Endothelial cell of umbilical vein (primary cell): Measurements from ENCODE around the gene STAT5A. TPM values are rescaled to one million over a fixed set of nuclear protein-coding genes. Genes with fewer than 3 reads are reported as not detected.
"Not testable (repeated sequence)": the region's sequence is repeated elsewhere in the genome, so short reads cannot be mapped to it uniquely, and the experiment has no call there.

Experiments
- BruUV-seq: library from RNA; stranded (reverse); fragments of 400-500 nt; replicated peaks from 2 replicates; lab custom pipeline; 2021; lab: Mats Ljungman, UMichigan
- CTCF ChIA-PET: fragments of 300-600, 350-600 bp; sonication (Branson Sonifier 250); formaldehyde crosslinking; loops from one replicate; lab custom pipeline; 2021; ENCODE audit warnings: antibody characterized with exemption, inconsistent platforms; lab: Charles Lee
- POLR2A ChIA-PET: fragments of 300-600, 350-600 bp; sonication (Branson Sonifier 250); formaldehyde crosslinking; loops from one replicate; lab custom pipeline; 2021; ENCODE audit warnings: antibody characterized with exemption, inconsistent platforms; lab: Charles Lee
- DNase-seq: peaks from one replicate; pipeline ENCODE4 v3.0.0-alpha.2; 2011; ENCODE audit warnings: low read depth, low spot score
- FAIRE-seq: peaks from 2 replicates; lab custom pipeline; 2011; peaks lifted over from hg19 to GRCh38; lab: Jason Lieb, UNC
- H2AFZ ChIP-seq: 2 replicates; pipeline ENCODE4 v1.6.0; 2012; ENCODE audit warnings: low read depth, low read length, control low read depth, inconsistent platforms
- H3K27ac ChIP-seq: 2 replicates; pipeline ENCODE4 v1.5.1; 2011; ENCODE audit warnings: low read depth, mild to moderate bottlenecking, control low read depth, low read length, moderate library complexity; ENCODE audit not compliant: insufficient read depth
- H3K27me3 ChIP-seq, 2 experiments: 2 replicates each; pipeline versions ENCODE4 v1.6.0 to v1.6.1; 2011; ENCODE audit warnings: low read length in 2 of 2, mixed read lengths in 1 of 2; ENCODE audit not compliant: control insufficient read depth in 2 of 2, insufficient read depth in 2 of 2
- H3K36me3 ChIP-seq, 2 experiments: 2 replicates in 1 of 2; 3 replicates in 1 of 2; pipeline ENCODE4 v1.5.1; 2011; ENCODE audit warnings: low read length in 2 of 2, mild to moderate bottlenecking in 1 of 2, moderate library complexity in 1 of 2; ENCODE audit not compliant: control insufficient read depth in 2 of 2, insufficient read depth in 2 of 2; ENCODE audit errors: extremely low read depth in 1 of 2
- H3K4me1 ChIP-seq: 3 replicates; pipeline ENCODE4 v1.5.1; 2011; ENCODE audit warnings: mild to moderate bottlenecking, low read length; ENCODE audit not compliant: control insufficient read depth, insufficient read depth; ENCODE audit errors: extremely low read depth
- H3K4me2 ChIP-seq: 2 replicates; pipeline ENCODE4 v1.6.1; 2011; ENCODE audit warnings: low read length, control low read depth, mixed read lengths; ENCODE audit not compliant: insufficient read depth
- H3K4me3 ChIP-seq, 3 experiments: fragments of 200-600 bp in 1 of 3; sonication (generic), shearing (Covaris generic) in 1 of 3; replicated peaks in 1 of 3; 2 replicates each; pipeline ENCODE4 v1.5.1; 2011 to 2016; ENCODE audit warnings: control low read depth in 3 of 3, low read length in 3 of 3, mild to moderate bottlenecking in 2 of 3, inconsistent platforms in 1 of 3, low read depth in 1 of 3, moderate library complexity in 1 of 3; ENCODE audit not compliant: insufficient read depth in 1 of 3
- H3K79me2 ChIP-seq: 2 replicates; pipeline ENCODE4 v1.6.0; 2012; ENCODE audit warnings: low read length, inconsistent platforms; ENCODE audit not compliant: control insufficient read depth, insufficient read depth
- H3K9ac ChIP-seq: replicated peaks from 2 replicates; pipeline ENCODE3; 2011; ENCODE audit warnings: low read length, control low read depth; ENCODE audit not compliant: insufficient read depth; ENCODE audit errors: extremely low read depth
- H3K9me1 ChIP-seq: replicated peaks from 3 replicates; pipeline ENCODE4 v1.6.0; 2011; ENCODE audit warnings: mild to moderate bottlenecking, low read length; ENCODE audit not compliant: control insufficient read depth, insufficient read depth; ENCODE audit errors: extremely low read depth
- H3K9me3 ChIP-seq: replicated peaks from 2 replicates; pipeline ENCODE4 v1.5.1; 2012; ENCODE audit warnings: low read length, inconsistent platforms; ENCODE audit not compliant: control insufficient read depth, insufficient read depth
- H4K20me1 ChIP-seq: replicated peaks from 2 replicates; pipeline ENCODE3; 2011; ENCODE audit warnings: mild to moderate bottlenecking, low read length; ENCODE audit not compliant: control insufficient read depth, insufficient read depth; ENCODE audit errors: extremely low read depth
- CTCF ChIP-seq, 2 donors: IDR thresholded peaks; 1 replicate in 1 of 2; 2 replicates in 1 of 2; pipeline ENCODE4 v1.5.1; 2011; ENCODE audit warnings: low read length in 2 of 2, mild to moderate bottlenecking in 2 of 2, moderate library complexity in 2 of 2, control low read depth in 1 of 2, inconsistent platforms in 1 of 2, low read depth in 1 of 2; ENCODE audit not compliant: insufficient read depth in 1 of 2; ENCODE audit errors: extremely low read depth in 1 of 2
- EZH2 ChIP-seq: IDR thresholded peaks from 2 replicates; pipeline ENCODE4 v1.6.1; 2012; ENCODE audit warnings: borderline replicate concordance, low read depth, mild to moderate bottlenecking, moderate library complexity, low read length, inconsistent platforms; ENCODE audit not compliant: severe bottlenecking
- FOS ChIP-seq: IDR thresholded peaks from 2 replicates; pipeline ENCODE4 v1.6.1; 2011; ENCODE audit warnings: mild to moderate bottlenecking, low read length, moderate library complexity, borderline replicate concordance; ENCODE audit not compliant: insufficient read depth
- GATA2 ChIP-seq: IDR thresholded peaks from 2 replicates; pipeline ENCODE4 v1.7.0; 2011; ENCODE audit warnings: low read depth, mild to moderate bottlenecking, moderate library complexity, mixed read lengths, low read length; ENCODE audit not compliant: insufficient read length, insufficient read depth
- JUN ChIP-seq: IDR thresholded peaks from 2 replicates; pipeline ENCODE4 v1.6.1; 2011; ENCODE audit warnings: borderline replicate concordance, low read depth; ENCODE audit not compliant: insufficient read length, insufficient read depth
- MAX ChIP-seq: IDR thresholded peaks from 2 replicates; pipeline ENCODE4 v1.6.1; 2011; ENCODE audit not compliant: insufficient read depth, insufficient read length
- MYC ChIP-seq: IDR thresholded peaks from one replicate; pipeline ENCODE4 v1.6.1; 2011; ENCODE audit warnings: mild to moderate bottlenecking, low read depth, low read length
- POLR2A ChIP-seq: IDR thresholded peaks from 2 replicates; pipeline ENCODE4 v1.6.1; 2012; ENCODE audit warnings: low read depth, mild to moderate bottlenecking, control low read depth, low read length
- POLR2AphosphoS5 ChIP-seq: IDR thresholded peaks from 2 replicates; pipeline ENCODE4 v1.6.1; 2012; ENCODE audit warnings: low read depth, mild to moderate bottlenecking, control low read depth, low read length, moderate library complexity; ENCODE audit not compliant: insufficient read depth
- dilution Hi-C: fragments of 300-500 bp; cut with MboI; formaldehyde crosslinking; loops from one replicate; pipeline ENCODE4 v1.15.0; 2019; ENCODE audit warnings: low sequenced_read_pairs; ENCODE audit not compliant: extremely low pct_ligation_motif_present
- intact Hi-C: fragments of 100-400 bp; cut with micrococcal nuclease; formaldehyde crosslinking; loops from one replicate; pipeline ENCODE4 v1.10.0; 2022
- polyA plus RNA-seq, 4 experiments: library from polyadenylated mRNA; depleted of rRNA in 3 of 4; stranded (reverse) in 3 of 4; unstranded in 1 of 4; fragments of >200 nt; gene quantifications; 2 replicates each; pipeline versions ENCODE4 v1.2.1 to v1.2.3, GENCODE V29; 2011 to 2012; ENCODE audit warnings: missing spikeins in 1 of 4
- total RNA-seq: library from RNA; stranded (reverse); gene quantifications from 2 replicates; pipeline ENCODE4 v1.2.3, GENCODE V29; 2021

The STAT5A gene
- total and polyA plus RNA-seq, 2 donors (not counting 3 experiments of a cell fraction or from before 2014, with no cell fraction given): 18.0 to 23.4 TPM

GRCh38 chr17:42299913-42300312, 11.6 kb downstream of the STAT5A start:
- intact Hi-C loops, H3K4me2 ChIP-seq, H3K9me1 ChIP-seq, H3K9ac ChIP-seq, CTCF ChIA-PET, H3K27me3 ChIP-seq, H3K4me3 ChIP-seq, H3K27ac ChIP-seq, H3K4me1 ChIP-seq, H4K20me1 ChIP-seq, H3K79me2 ChIP-seq, DNase-seq, dilution Hi-C loops, H3K9me3 ChIP-seq, POLR2A ChIA-PET, H2AFZ ChIP-seq, BruUV-seq: not testable (repeated sequence)
- peak; percentile 8 for FAIRE-seq
- H3K36me3 ChIP-seq: peaks cover 2 to 12% of the 10 kb centered on the region in 2 experiments

GRCh38 chr17:42301022-42301421, 12.7 kb downstream of the STAT5A start:
- no peaks in the 10 kb centered on the region for H3K79me2 ChIP-seq
- ChIA-PET CTCF (interaction anchor here (1.2 to 1.7 kb wide), 2 partner anchors 14 to 79 kb away, joined by 4 to 8 read pairs; no protein-coding TSS in a partner anchor), POLR2A (no interaction called here)
- H3K9ac ChIP-seq: no peak overlapping the region
- H3K36me3 ChIP-seq: peaks cover 1 to 12% of the 10 kb centered on the region in 2 experiments
- H4K20me1 ChIP-seq: no peaks in the 10 kb centered on the region
- H3K9me1 ChIP-seq: no peaks in the 10 kb centered on the region
- H2AFZ ChIP-seq: no peak overlapping the region
- H3K27ac ChIP-seq: no peak overlapping the region
- intact Hi-C loops: no loop called here
- H3K4me2 ChIP-seq: no peak overlapping the region
- TF ChIP-seq JUN (no peak), MYC (no peak), POLR2A (no peak), CTCF (IDR thresholded peaks at IDR 0.05; ENCODE audit: extremely low read depth in 1 of 2, insufficient read depth in 1 of 2, low read depth in 1 of 2, low read length in 2 of 2) (no peak), EZH2 (no peak), GATA2 (no peak), MAX (no peak), FOS (no peak), POLR2AphosphoS5 (no peak)
- no peaks in the 10 kb centered on the region for H3K9me3 ChIP-seq
- dilution Hi-C loops: no loop called here
- no peak for DNase-seq
- H3K4me3 ChIP-seq: no peak overlapping the region
- BruUV-seq: no TSS peak
- H3K27me3 ChIP-seq: no peaks in the 10 kb centered on the region
- H3K4me1 ChIP-seq: no peaks in the 10 kb centered on the region
- FAIRE-seq: no peak
